Endodermal cell (in vitro differentiated cells): ENCODE data around the gene TTLL11. TPM values are rescaled to one million over a fixed set of nuclear protein-coding genes. Genes with fewer than 3 reads are reported as not detected.

Experiments used
- DNase-seq: peaks from one replicate; pipeline ENCODE4 v3.0.0-alpha.2; 2017
- H3K27ac ChIP-seq: 2 replicates; pipeline ENCODE4 v1.5.1; 2013; ENCODE audit warnings: mild to moderate bottlenecking, low read depth, low read length, moderate library complexity
- H3K27me3 ChIP-seq: 2 replicates; pipeline ENCODE4 v1.6.1; 2013; ENCODE audit warnings: mild to moderate bottlenecking, low read length, moderate library complexity; ENCODE audit not compliant: insufficient read depth, control insufficient read depth, poor library complexity, severe bottlenecking
- H3K36me3 ChIP-seq: 2 replicates; pipeline ENCODE4 v1.7.0; 2013; ENCODE audit warnings: mild to moderate bottlenecking, low read length, moderate library complexity; ENCODE audit not compliant: control insufficient read depth, insufficient read depth
- H3K4me1 ChIP-seq: one replicate; pipeline ENCODE4 v1.7.0; 2013; ENCODE audit warnings: low read length; ENCODE audit not compliant: control insufficient read depth, insufficient read depth
- H3K4me3 ChIP-seq: 2 replicates; pipeline ENCODE4 v1.5.1; 2013; ENCODE audit warnings: mild to moderate bottlenecking, low read length, moderate library complexity
- H3K9ac ChIP-seq: 2 replicates; pipeline ENCODE4 v1.6.1; 2013; ENCODE audit warnings: mild to moderate bottlenecking, low read length, moderate library complexity; ENCODE audit not compliant: poor library complexity, severe bottlenecking; ENCODE audit errors: extremely low read depth
- H3K9me3 ChIP-seq: 2 replicates; pipeline ENCODE4 v1.6.1; 2013; ENCODE audit warnings: mild to moderate bottlenecking, low read length, moderate library complexity; ENCODE audit not compliant: control insufficient read depth
- H3K27ac Mint-ChIP-seq: 2 replicates; pipeline ENCODE4 v1.8.0; 2020; ENCODE audit warnings: mixed read lengths
- H3K27me3 Mint-ChIP-seq: 2 replicates; pipeline ENCODE4 v1.8.0; 2021; ENCODE audit warnings: mild to moderate bottlenecking, mixed read lengths; ENCODE audit not compliant: insufficient read depth
- H3K36me3 Mint-ChIP-seq: 2 replicates; pipeline ENCODE4 v1.8.0; 2020; ENCODE audit warnings: low read depth, mixed read lengths
- H3K4me1 Mint-ChIP-seq: 2 replicates; pipeline ENCODE4 v1.8.0; 2020; ENCODE audit warnings: mixed read lengths
- H3K4me3 Mint-ChIP-seq: 2 replicates; pipeline ENCODE4 v1.8.0; 2020; ENCODE audit warnings: mild to moderate bottlenecking, moderate library complexity, mixed read lengths
- H3K9me3 Mint-ChIP-seq: 2 replicates; pipeline ENCODE4 v1.8.0; 2020; ENCODE audit warnings: mild to moderate bottlenecking, mixed read lengths
- CTCF ChIP-seq: fragments of 200-600 bp; sonication (generic); conservative IDR thresholded peaks from 2 replicates; pipeline ENCODE4 v1.5.0; 2021; ENCODE audit warnings: antibody characterized with exemption, mild to moderate bottlenecking
- WGBS, 2 experiments: methylation state at CpG; one replicate each; pipeline versions ENCODE4 v1.1.5 to v1.1.7; 2013; ENCODE audit warnings: missing lambda C conversion rate in 2 of 2, mixed read lengths in 1 of 2; ENCODE audit not compliant: insufficient coverage in 1 of 2, insufficient read length in 1 of 2; 5-methylcytosine and 5-hydroxymethylcytosine counted together
- total RNA-seq, 2 donors: library from RNA; stranded (reverse); fragmentation: NEBNext Ultra II Directional in 1 of 2; extraction: Animal tissue kit (Norgen Biotek cat#: 25700) in 1 of 2; gene quantifications; 2 replicates in 1 of 2; 3 replicates in 1 of 2; pipeline ENCODE4 v1.2.1, GENCODE V29; 2021

Gene TTLL11
- total RNA-seq, 2 donors from 2014 or later = 0.68 TPM; not detected in 1

GRCh38 chr9:121976751-121977150 is 116.4 kb downstream of the TTLL11 start:
- Mint-ChIP-seq H3K9me3 (peaks cover 13% of the 10 kb centered on the region), H3K4me3 (no peak overlapping the region), H3K27me3 (no peaks in the 10 kb centered on the region), H3K4me1 (peaks cover 22% of the 10 kb centered on the region), H3K36me3 (no peaks in the 10 kb centered on the region), H3K27ac (no peak overlapping the region)
- H3K27ac ChIP-seq = no peak overlapping the region
- H3K27me3 ChIP-seq = no peaks in the 10 kb centered on the region
- no peak overlapping the region for H3K9ac ChIP-seq
- no peak overlapping the region for H3K4me3 ChIP-seq
- TF ChIP-seq CTCF = no peak
- H3K4me1 ChIP-seq = peaks cover 4% of the 10 kb centered on the region
- no peak for DNase-seq
- 85 to 100% methylated on average over 1 of the region's 1 CpG for WGBS, 2 experiments
- no peaks in the 10 kb centered on the region for H3K36me3 ChIP-seq
- H3K9me3 ChIP-seq = peaks cover 12% of the 10 kb centered on the region

- DNase-seq = peak; percentile 59
- peaks cover 12% of the 10 kb centered on the region for H3K9me3 Mint-ChIP-seq
- no peak overlapping the region for H3K4me3 Mint-ChIP-seq
- no peak for TF ChIP-seq CTCF
- H3K27me3 ChIP-seq = no peaks in the 10 kb centered on the region
- H3K27ac ChIP-seq = no peak overlapping the region
- H3K9ac ChIP-seq = no peak overlapping the region
- peaks cover 6% of the 10 kb centered on the region for H3K9me3 ChIP-seq
- peak overlapping the region; percentile 84 for H3K27ac Mint-ChIP-seq
- H3K4me3 ChIP-seq = no peak overlapping the region
- no peaks in the 10 kb centered on the region for H3K36me3 ChIP-seq
- WGBS, 2 experiments = 88 to 91% methylated on average over 6 of the region's 6 CpGs
- no peaks in the 10 kb centered on the region for H3K36me3 Mint-ChIP-seq
- H3K27me3 Mint-ChIP-seq = no peaks in the 10 kb centered on the region
- peaks cover 4% of the 10 kb centered on the region for H3K4me1 ChIP-seq
- peaks cover 22% of the 10 kb centered on the region for H3K4me1 Mint-ChIP-seq
Observed at GRCh38 chr9:121975801-121976277, 117.3 kb downstream of the TTLL11 start.

- Mint-ChIP-seq H3K27me3 (peaks cover under 1% of the 10 kb centered on the region), H3K36me3 (no peaks in the 10 kb centered on the region), H3K27ac (no peak overlapping the region), H3K4me3 (no peak overlapping the region), H3K9me3 (peaks cover 16% of the 10 kb centered on the region), H3K4me1 (peaks cover 22% of the 10 kb centered on the region)
- no peaks in the 10 kb centered on the region for H3K27me3 ChIP-seq
- H3K4me3 ChIP-seq = no peak overlapping the region
- no peaks in the 10 kb centered on the region for H3K36me3 ChIP-seq
- H3K9ac ChIP-seq = no peak overlapping the region
- DNase-seq = no peak
- peaks cover 4% of the 10 kb centered on the region for H3K4me1 ChIP-seq
- TF ChIP-seq CTCF = no peak
- H3K9me3 ChIP-seq = no peaks in the 10 kb centered on the region
- H3K27ac ChIP-seq = no peak overlapping the region
Observed at GRCh38 chr9:121974421-121974820, 118.7 kb downstream of the TTLL11 start.
